ENCODE data around the gene SMG5.

Gene SMG5

GRCh38 chr1:156225677-156226014 lies 57.0 kb downstream of the SMG5 start:
- H3K27ac ChIP-seq = peak overlapping the region; percentile 65
- TF ChIP-seq CTCF (conservative IDR thresholded peaks at IDR 0.05) = peak; percentile 72

- no peak overlapping the region for H3K27ac ChIP-seq
- TF ChIP-seq CTCF (conservative IDR thresholded peaks at IDR 0.05) = no peak
These were observed 60.5 kb downstream of the SMG5 start for GRCh38 chr1:156221986-156222692.

GRCh38 chr1:156220226-156220625 lies 62.4 kb downstream of the SMG5 start:
- H3K27ac ChIP-seq = peak overlapping the region; percentile 81; the same call in 1 of the 2 replicates
- TF ChIP-seq CTCF (conservative IDR thresholded peaks at IDR 0.05) = no peak

- H3K27ac ChIP-seq = peak overlapping the region; percentile 81
- TF ChIP-seq CTCF (conservative IDR thresholded peaks at IDR 0.05) = no peak
These were observed 64.8 kb downstream of the SMG5 start for GRCh38 chr1:156217871-156218270.

GRCh38 chr1:156216361-156217086 lies 66.1 kb downstream of the SMG5 start:
- H3K27ac ChIP-seq = peak overlapping the region; percentile 81

- no peak for TF ChIP-seq CTCF (conservative IDR thresholded peaks at IDR 0.05)
- peak overlapping the region; percentile 92 for H3K27ac ChIP-seq
These were observed 68.4 kb downstream of the SMG5 start for GRCh38 chr1:156214024-156214748.

GRCh38 chr1:156213644-156213966 lies 69.0 kb downstream of the SMG5 start:
- H3K27ac ChIP-seq = peak overlapping the region; percentile 92
- no peak for TF ChIP-seq CTCF (conservative IDR thresholded peaks at IDR 0.05)
